ENCODE data around the gene ZNF70. TPM values are rescaled to one million over a fixed set of nuclear protein-coding genes. Genes with fewer than 3 reads are reported as not detected.

Gene ZNF70
- total RNA-seq, 1 donor from 2014 or later = 4.1 TPM

GRCh38 chr22:23789638-23790037, 38.7 kb upstream of the ZNF70 start:
- no peak overlapping the region for H3K4me3 ChIP-seq (ENCODE audit: low read depth, low read length)
- no peak for TF ChIP-seq CTCF (IDR thresholded peaks at IDR 0.05; ENCODE audit: insufficient read depth, low read length, poor library complexity, severe bottlenecking)

GRCh38 chr22:23789121-23789520, 38.2 kb upstream of the ZNF70 start:
- TF ChIP-seq CTCF (IDR thresholded peaks at IDR 0.05; ENCODE audit: insufficient read depth, low read length, poor library complexity, severe bottlenecking) = no peak
- peaks cover 4% of the 10 kb centered on the region for H3K36me3 ChIP-seq (ENCODE audit: control insufficient read depth, insufficient read depth, low read length)
- no peak for DNase-seq (ENCODE audit: low read depth)

More at GRCh38 chr22:23789638-23790037, 38.7 kb upstream of the ZNF70 start:
- H3K27me3 ChIP-seq (ENCODE audit: control insufficient read depth, insufficient read depth, low read length) = no peaks in the 10 kb centered on the region
- DNase-seq (ENCODE audit: low read depth) = no peak
- H3K36me3 ChIP-seq (ENCODE audit: control insufficient read depth, insufficient read depth, low read length) = peaks cover 4% of the 10 kb centered on the region

GRCh38 chr22:23787910-23788309, 37.0 kb upstream of the ZNF70 start:
- peaks cover 2% of the 10 kb centered on the region for H3K36me3 ChIP-seq (ENCODE audit: control insufficient read depth, insufficient read depth, low read length)
- no peak for DNase-seq (ENCODE audit: low read depth)
- peak overlapping the region; percentile 84 for H3K4me3 ChIP-seq (ENCODE audit: low read depth, low read length)
- H3K27me3 ChIP-seq (ENCODE audit: control insufficient read depth, insufficient read depth, low read length) = no peaks in the 10 kb centered on the region
- no peak for TF ChIP-seq CTCF (IDR thresholded peaks at IDR 0.05; ENCODE audit: insufficient read depth, low read length, poor library complexity, severe bottlenecking)

More at GRCh38 chr22:23789121-23789520, 38.2 kb upstream of the ZNF70 start:
- no peaks in the 10 kb centered on the region for H3K27me3 ChIP-seq (ENCODE audit: control insufficient read depth, insufficient read depth, low read length)
- H3K4me3 ChIP-seq (ENCODE audit: low read depth, low read length) = no peak overlapping the region

- DNase-seq (ENCODE audit: low read depth) = no peak
Measured at GRCh38 chr22:23787600-23787896, 36.6 kb upstream of the ZNF70 start.

GRCh38 chr22:23786752-23787599, 36.1 kb upstream of the ZNF70 start, which contains the start of gene SMARCB1:
SMARCB1 (plus strand) TSS chr22:23786966; CDS start chr22:23787170, 204 bp downstream.
- H3K4me3 ChIP-seq (ENCODE audit: low read depth, low read length) = peak within 1 kb of the TSS; percentile 84
- H3K27me3 ChIP-seq (ENCODE audit: control insufficient read depth, insufficient read depth, low read length) = no peaks in the 10 kb centered on the region
- DNase-seq (ENCODE audit: low read depth) = no peak
- no peak for TF ChIP-seq CTCF (IDR thresholded peaks at IDR 0.05; ENCODE audit: insufficient read depth, low read length, poor library complexity, severe bottlenecking)
- H3K36me3 ChIP-seq (ENCODE audit: control insufficient read depth, insufficient read depth, low read length) = peaks cover 2% of the 10 kb centered on the region

More at GRCh38 chr22:23787600-23787896, 36.6 kb upstream of the ZNF70 start:
- peaks cover 2% of the 10 kb centered on the region for H3K36me3 ChIP-seq (ENCODE audit: control insufficient read depth, insufficient read depth, low read length)
- no peaks in the 10 kb centered on the region for H3K27me3 ChIP-seq (ENCODE audit: control insufficient read depth, insufficient read depth, low read length)
- peak overlapping the region; percentile 84 for H3K4me3 ChIP-seq (ENCODE audit: low read depth, low read length)
- TF ChIP-seq CTCF (IDR thresholded peaks at IDR 0.05; ENCODE audit: insufficient read depth, low read length, poor library complexity, severe bottlenecking) = no peak

Data from kidney epithelial cell (primary cell).